PC-9 (cell line): ENCODE measurements around the gene EPHB1.

Experiments
- EZH2 ChIP-seq: fragments of 200-600 bp; sonication (generic); IDR thresholded peaks from 2 replicates; pipeline ENCODE4 v1.8.0; 2017; ENCODE audit warnings: antibody characterized with exemption, low read depth
- TF ChIP-seq, protein P1 (sequence below): fragments of 200-600 bp; sonication (generic); conservative IDR thresholded peaks from 2 replicates; pipeline ENCODE4 v1.6.1; 2017; ENCODE audit warnings: mixed run types, antibody characterized with exemption, mild to moderate bottlenecking, moderate library complexity

DNA sequence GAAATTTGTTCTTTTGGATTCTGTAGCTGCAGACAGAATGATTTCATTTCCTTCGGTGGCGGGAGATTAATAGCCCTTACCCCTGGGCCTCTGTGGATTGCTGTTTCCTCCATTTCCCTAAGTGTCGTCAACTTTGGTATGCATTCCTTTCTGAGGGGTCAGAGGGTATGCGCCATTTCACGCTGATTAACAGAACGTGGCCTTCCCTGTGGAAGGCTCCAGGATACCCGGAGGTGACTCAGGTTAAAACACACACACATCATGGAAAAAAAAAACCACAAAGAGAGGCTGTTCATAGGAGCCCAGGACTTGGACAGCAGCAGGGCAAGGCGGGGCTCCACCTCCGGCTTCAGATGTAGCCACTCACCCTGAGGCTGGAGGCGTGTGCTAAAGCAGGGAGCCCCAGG is 51.9 kb downstream of the EPHB1 start:
- TF ChIP-seq, protein P1, sequence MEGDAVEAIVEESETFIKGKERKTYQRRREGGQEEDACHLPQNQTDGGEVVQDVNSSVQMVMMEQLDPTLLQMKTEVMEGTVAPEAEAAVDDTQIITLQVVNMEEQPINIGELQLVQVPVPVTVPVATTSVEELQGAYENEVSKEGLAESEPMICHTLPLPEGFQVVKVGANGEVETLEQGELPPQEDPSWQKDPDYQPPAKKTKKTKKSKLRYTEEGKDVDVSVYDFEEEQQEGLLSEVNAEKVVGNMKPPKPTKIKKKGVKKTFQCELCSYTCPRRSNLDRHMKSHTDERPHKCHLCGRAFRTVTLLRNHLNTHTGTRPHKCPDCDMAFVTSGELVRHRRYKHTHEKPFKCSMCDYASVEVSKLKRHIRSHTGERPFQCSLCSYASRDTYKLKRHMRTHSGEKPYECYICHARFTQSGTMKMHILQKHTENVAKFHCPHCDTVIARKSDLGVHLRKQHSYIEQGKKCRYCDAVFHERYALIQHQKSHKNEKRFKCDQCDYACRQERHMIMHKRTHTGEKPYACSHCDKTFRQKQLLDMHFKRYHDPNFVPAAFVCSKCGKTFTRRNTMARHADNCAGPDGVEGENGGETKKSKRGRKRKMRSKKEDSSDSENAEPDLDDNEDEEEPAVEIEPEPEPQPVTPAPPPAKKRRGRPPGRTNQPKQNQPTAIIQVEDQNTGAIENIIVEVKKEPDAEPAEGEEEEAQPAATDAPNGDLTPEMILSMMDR: no peak
- no peak for TF ChIP-seq EZH2
